ENCODE data around the gene PFN3.
"Not testable (repeated sequence)": the region's sequence is repeated elsewhere in the genome, so short reads cannot be mapped to it uniquely, and the experiment has no call there.

Gene PFN3

DNA sequence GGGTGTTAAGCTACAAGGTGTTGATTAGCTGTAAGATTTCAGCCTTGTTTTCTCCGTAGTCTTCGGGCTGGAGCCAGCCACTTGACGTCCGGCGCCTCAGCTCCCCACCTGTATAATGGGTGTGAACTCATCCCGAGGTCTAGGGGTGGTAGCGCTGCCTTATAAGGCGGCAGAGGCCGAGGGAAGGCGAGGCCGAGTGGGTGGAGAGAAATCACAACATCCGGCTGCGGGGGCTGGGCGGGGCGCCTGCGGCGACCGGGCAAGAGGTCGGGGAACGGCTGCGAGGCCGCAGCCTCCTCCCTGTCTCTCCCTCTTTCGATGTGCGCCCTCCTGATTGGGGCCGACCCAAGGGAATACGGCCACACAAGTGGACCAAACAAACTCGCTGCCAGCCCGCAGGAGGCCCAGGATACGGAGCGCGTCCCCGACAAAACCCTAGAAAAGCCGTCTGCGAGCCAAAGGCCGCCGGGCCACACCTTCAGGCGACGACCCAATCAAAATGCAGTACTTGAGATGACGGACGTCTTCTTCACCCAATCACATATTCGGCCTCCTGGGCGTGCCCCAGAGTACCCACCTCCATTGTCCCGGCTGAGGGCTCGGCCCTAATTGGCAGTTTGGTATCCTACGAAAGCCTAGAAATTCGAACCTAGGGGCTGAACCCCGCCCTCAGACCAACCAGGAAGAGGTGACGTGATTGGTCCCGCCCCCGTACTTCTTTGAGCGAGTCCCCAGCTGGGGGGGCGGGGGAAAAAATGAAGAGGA is 25.5 kb upstream of the PFN3 start:
- DNase-seq (ENCODE audit: low read depth in 2 of 2), result peak; percentile 97 to 98

DNA sequence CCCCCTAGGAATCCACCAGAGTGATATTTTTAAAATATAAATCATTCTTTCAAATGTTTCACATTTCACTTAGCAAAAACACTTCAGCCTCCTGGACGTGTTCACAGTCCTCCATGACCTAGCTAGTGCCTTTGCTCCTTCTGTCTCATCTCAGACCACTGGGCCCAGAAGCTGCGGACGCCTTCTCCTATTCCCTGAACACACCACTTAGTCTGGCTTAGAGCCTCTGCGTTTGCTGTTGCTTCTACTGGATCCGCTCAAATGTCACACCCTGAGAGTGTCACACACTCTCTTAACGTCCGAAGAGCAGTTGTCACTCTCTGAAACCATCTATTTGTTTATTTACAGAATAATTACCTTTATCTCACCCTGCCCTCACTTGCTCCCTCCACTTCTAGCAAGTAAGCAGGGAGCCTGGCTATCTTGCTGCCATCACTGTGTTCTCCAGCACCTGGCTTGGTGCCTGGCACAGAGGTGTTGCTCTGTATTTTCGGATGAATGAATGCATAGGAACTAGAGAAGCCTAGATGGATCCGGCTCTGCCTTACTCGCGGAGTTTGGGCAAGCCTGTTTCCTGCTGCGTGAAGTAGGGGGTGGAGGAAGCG is 24.8 kb upstream of the PFN3 start:
- DNase-seq (ENCODE audit: low read depth in 2 of 2), result no peak

DNA sequence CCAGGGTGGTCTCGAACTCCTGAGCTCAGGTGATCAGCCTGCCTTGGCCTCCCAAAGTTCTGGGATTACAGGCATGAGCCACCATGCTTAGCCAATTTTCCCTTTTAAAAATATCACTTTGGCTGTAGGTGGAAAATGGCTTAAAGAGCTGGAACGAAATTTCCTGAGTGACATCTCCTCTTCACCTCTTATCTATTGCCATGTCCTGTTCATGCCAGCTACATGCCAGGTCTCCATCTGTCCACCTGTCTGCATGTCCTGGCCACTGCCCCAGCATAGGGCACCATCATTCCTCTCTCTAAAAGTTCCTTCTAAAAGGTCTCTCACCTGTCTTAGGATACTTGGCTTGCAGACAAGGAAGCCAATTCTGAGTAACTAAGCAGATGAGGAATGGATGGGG is 23.2 kb upstream of the PFN3 start:
- DNase-seq (ENCODE audit: low read depth in 2 of 2), result no peak

DNA sequence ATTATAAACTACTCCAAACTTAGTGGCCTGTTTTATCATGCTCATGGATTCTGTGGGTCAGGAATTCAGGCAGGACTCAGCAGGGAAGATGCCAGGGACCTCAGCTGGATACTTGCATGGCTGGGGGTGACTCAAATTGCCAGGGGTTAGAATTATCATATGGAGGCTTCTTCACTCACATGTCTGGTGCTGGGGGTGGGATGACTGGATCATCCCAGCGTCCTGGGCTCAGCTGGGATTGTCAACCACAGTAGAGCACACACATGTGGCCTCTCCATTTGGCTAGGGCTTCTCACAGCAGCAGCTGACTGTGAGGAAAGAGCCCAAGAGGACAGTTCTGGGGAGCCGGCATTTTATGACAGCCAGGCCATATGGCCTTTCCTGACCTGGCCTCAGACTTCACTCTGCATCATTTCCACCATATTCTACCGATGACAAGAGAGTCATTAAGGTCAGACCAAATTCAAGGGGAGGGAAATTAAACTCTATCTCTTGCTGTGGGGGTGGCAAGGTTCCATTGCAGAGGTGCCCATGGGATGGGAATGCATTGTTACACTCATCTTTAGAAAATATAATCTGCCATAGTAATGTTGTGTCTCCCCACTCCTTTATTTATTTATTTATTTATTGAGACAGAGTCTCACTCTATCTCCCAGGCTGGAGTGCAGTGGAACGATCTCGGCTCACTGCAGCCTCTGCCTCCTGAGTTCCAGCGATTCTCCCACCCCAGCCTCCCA is 20.8 kb upstream of the PFN3 start:
- no peak for DNase-seq (ENCODE audit: low read depth in 2 of 2)

DNA sequence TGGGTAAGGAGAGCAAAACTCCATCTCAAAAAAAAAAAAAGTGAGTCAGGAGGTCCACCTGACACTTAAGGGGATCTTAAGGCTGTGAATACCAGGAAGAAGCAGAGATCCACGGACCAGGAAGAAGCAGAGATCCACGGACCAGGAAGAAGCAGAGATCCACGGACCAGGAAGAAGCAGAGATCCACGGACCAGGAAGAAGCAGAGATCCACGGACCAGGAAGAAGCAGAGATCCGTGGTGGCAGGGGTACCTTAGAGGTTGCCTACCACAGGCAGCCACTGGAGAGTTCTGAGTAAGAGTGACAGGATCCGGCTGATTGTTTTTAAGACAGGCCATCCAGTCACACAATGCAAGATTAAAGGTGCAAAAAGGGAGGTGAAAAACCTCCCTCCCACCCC is 20.0 kb upstream of the PFN3 start:
- not testable (repeated sequence) for DNase-seq (ENCODE audit: low read depth in 2 of 2)

DNA sequence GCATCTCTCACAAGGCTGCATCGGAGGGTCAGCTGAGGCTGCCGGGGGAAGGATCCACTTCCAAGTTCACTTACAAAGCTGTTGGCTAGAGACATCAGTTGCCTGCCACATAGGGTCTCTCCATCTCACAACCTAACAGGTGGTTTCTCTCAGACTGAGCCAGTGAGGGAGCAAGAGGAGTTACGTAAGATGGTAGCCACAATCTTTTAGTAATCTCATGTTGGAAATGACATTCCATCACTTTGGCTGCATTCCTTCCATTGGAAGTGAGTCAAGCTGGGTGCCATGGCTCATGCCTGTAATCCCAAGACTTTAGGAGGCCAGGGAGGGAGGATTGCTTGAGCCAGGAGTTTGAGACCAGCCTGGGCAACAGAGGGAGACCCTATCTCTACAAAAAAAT is 18.6 kb upstream of the PFN3 start:
- DNase-seq (ENCODE audit: low read depth in 2 of 2), result no peak

DNA sequence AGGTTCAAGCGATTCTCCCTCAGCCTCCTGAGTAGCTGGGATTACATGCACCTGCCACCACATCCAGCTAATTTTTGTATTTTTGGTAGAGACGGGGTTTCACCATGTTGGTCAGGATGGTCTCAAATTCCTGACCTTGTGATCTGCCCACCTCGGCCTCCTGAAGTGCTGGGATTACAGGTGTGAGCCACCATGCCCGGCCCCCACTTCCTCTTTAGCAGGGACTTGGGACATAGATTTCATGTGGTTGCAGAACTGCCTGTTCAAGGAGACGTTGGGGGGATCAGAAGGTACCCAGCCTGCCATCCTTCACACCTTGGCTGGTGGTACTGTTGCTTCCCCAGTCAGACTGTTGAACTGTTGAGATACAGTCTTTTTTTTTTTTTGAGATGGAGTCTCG is 16.6 kb upstream of the PFN3 start:
- DNase-seq (ENCODE audit: low read depth in 2 of 2), result not testable (repeated sequence)

DNA sequence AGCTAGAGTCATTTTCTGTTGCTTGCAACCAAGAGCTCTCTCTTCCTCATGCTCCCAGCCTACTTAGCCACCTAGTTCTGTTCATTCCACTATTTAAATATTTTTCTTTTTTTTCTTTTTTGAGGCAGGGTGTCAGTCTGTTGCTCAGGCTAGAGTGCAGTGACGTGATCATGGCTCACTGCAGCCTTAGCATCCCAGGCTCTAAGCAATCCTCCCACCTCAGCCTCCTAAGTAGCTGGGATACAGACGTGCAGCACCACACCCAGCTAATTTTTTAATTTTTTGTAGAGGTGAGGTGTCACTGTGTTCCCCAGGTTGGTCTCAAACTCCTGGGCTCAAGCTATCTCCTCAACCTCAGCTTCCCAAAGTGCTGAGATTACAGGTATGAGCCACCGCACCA is 14.0 kb upstream of the PFN3 start:
- no peak for DNase-seq (ENCODE audit: low read depth in 2 of 2)

DNA sequence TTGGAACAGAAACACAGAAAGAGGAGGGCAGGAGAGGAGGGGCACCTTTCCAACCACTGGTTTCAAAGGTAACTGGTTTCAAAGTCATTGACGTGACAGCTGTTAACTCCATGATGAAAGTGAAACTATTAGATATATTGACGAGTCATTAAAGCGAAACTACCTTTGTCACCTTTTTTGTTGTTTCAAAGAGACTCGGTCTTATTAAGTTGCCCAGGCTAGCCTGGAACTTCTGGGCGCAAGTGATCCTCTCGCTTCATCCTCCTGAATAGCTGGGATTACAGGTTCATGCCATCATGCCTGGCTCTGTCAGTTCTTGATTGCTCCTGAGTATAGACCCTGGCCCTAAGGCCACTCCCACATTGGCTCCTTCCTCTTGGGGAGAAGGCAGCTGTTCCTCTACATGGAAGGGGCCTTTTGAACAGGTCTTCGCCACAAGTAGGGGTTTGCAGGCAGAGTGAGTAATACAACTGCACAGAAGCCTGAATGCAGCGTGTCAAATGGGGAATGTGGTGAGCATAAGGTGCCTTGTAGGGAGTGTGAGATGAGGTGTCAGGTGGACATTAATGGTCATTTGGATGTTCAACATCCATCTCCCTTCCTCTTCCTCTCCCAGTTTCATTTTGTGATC is 12.3 kb upstream of the PFN3 start:
- no peak for DNase-seq (ENCODE audit: low read depth in 2 of 2)

DNA sequence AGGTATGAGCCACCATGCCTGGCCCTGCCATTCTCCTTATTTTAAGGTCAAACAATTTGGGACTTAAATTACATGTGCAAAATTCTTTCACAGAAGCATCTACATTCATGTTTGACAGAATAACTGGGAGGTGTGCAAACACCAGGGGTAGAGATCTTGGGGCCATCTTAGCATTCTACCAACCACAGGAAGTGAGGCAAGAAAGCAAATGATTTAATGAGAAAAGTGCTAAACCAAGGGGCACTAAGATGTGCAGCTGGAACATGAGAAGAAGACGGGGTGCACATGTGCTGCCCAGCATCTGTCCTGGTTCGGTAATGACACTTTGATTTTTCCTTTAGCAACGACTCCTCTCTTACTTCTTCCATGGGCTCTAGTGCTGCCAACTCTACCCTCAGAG is 10.1 kb upstream of the PFN3 start:
- DNase-seq (ENCODE audit: low read depth in 2 of 2), result no peak

DNA sequence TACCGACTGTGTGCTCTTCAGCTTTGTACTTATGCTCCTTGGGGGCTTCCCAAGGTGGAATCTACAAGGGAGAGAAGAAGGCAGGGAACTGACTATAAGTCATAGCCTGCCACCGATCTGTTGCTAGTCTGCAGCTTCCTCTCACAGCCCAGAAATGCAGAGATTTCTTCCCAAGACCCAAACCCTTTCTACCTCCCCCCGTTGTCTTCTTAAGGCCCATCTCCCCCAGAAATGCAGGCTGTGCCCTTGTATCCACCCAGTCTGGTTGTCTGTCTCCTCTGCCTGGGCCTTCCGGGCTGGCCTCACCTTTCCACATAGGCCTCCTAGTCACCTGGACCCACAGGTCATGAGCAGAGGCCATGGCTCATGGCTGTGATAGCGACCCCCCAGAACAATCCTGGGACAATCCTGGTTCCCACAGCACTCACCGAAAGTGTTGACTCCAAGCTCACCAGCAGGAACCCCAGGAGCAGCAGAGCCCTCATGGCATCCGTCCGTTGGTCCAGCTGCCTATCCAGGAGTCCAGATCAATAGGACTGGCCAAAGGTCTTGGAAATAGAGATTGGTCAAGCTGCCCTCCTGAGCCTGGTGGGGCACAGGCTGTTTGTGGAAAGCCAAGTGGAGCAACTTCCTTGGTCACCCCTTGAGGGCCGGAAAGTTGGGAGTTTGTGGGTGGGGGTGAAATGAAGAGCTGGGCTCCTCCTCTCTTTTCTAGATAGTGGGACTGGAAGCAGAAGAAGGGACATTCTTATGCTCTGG is 8.8 kb upstream of the PFN3 start, which contains the start of gene F12:
Gene F12, minus strand, starts transcription at position 522 of the 759 bp plus-strand sequence. Its CDS starts 37 bp downstream, at position 485.
- no peak for DNase-seq (ENCODE audit: low read depth in 2 of 2)

DNA sequence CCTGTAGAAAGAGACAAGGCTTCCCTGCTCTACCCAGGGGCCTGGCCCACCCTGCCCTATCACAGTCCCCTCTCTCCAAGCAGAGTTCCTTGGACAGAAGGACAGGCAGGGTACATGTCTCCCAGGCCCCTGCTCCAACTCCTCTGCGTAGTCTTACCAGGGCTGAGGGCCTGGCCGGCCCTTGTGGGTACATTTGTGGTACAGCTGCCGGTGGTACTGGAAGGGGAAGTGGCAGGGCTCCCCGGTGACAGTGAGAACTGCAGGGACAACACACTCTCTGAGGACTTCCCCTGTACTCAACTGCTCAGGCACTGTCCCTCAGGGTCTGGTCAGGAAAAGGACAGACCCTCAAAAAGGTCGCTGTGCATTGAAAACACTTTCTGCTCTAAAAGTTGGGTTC is 5.3 kb upstream of the PFN3 start:
- no peak for DNase-seq (ENCODE audit: low read depth in 2 of 2)

DNA sequence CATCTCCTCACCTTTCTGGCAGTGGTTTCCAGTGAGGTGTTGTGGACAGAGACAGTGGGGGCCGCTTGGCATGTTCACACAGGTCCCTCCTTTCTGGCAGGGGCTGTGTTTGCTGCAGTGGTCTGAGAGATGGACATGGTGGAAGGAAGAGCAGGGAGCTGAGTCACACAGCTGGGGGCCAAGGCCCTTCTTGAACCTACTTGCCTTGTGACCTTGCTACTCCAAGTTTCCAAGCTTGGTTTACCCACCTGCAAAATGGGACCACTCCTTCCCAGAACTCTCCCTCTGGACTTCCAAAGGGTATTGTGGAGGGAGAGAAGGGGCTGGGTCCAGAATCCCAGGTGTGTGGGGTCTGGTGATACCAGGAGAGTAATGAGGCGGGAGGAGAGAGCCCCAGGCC is 4.9 kb upstream of the PFN3 start:
- DNase-seq (ENCODE audit: low read depth in 2 of 2), result no peak

DNA sequence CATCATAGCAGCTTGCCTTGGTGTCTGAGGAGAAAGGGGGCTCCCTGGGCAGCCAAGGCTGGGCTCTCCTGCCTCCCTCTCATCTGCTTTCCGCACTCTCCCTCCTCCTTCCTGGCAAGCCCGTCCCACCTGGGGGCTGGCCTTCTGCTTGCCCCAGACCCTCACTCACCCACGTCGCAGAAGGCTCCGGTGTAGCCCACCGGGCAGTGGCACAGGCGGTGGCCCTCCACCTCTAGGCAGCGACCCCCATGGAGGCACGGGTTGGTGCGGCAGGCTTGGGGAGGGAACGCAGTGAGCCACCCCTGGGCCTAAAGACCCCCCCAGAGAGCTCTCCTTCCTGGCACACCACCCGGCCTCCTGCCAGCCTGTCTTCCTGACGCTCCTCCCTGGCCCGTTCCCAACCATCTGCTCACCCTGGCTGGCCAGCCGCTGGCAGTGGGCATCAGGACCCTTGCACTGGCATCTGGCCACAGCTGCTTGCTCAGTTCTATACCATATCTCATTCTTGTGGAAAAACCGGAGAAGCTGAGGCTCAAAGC is 4.2 kb upstream of the PFN3 start:
- no peak for DNase-seq (ENCODE audit: low read depth in 2 of 2)

DNA sequence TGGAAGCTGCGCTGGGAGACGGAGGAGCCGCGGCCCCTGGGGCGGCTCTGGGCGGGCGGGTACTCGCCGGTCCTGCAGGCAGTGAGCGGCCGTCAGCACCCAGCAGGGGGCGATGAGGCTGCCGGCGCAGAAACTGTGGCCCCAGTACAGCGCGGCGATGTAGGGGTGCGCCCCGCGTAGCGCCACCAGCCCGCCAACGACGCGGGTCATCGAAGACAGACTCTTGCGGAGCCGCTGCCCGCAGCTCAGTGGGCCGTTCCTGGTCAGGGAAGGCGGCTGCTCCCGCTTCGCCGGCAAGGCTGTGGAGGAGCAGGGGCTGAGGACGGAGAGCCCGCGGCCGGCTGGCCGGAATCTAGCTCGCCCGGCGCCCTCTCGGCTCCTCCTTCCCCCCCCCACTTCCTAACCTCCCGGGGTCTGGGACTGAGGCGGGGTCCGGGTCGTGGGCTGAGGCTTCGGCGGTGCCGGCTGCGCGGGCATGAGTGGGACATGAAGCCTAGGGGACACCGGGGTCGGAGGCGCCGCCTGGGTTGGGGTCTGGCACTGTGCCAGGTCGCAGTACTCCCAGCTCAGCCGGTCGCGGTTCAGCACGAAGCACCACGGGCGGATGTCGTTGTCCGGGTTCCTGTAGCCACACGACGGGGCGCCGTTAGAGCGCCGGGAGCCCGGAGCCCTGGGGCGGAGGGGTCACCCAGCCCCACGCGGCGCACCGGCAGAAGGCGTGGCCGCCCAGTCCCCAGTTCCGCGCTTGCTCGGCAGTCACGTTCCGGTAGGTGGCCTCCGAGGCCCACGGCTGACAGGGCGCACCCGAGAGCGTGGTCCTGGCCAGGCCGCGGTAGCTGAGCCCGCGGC is 3.6 kb upstream of the PFN3 start:
- DNase-seq (ENCODE audit: low read depth in 2 of 2), result peak; percentile 69 to 74

DNA sequence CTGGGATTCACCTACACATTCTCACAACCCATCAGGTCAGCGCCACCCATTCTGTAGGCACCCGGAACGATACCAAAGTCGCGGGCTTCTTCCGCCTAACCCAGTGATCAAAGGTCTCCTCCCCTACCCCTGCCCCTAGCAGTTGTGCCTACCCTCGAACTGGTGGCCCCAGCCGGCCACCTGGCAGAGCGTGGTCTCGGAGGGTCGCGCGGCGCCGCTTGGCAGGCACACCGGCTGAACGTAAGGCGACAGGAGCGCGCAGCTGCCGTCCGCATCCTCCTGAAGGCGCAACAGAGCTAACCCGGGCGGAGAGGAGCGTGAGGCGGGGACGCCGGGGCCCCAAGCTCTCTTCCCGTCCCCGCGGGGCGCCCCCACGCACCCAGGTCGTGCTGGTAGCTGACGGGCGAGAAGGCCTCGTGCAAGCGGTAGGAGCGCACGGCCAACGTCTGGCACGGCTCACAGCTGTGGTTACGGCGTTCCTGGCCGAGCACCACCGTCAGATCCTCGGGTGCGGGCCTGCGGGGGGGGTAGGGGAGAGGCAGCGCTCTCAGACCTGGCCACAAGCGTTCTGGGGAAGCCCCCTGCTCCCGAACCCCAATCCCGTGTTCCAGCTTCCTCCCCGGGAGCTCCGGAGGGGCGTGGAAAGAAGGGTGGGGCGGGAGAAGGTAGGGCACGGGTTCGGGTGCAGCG is 2.8 kb upstream of the PFN3 start:
- DNase-seq (ENCODE audit: low read depth in 2 of 2), result no peak

DNA sequence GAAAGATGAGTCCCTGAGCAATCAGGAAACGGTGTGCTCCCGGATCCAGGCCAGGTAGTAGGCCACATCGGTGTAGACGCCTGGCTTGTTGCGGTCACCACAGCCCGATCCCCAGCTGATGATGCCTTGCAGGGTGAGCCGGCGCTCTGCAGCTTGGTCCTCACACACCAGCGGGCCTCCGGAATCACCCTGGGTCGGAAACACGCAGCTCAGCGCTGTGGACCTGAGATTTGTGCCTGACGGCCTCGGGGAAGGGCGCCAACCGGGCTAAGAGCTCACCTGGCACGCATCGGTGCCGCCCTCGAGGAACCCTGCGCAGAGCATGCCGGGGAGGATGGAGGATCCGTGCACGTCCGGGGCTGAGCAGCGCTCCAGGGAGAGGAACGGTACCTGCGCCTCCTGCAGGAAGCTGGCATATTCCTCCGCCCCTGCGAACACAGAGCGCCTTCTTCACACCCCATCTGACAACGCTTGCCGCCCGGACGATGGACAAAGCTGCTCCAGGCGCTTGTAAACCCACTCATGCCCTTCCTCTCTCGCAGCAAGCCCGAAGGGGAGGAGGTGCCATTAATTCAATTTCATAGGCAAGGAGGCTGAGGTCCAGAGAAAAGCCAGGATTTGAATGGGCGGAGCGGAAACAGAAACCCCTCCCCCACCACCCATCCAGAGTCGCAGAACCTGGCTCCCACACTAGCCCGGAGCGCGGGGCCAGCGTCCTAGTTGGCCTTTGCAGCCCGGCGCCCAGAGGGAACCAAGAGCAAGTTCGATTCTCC is 2.0 kb upstream of the PFN3 start:
- peak in 1 of 2 donors; percentile 33 for DNase-seq (ENCODE audit: low read depth in 2 of 2)

DNA sequence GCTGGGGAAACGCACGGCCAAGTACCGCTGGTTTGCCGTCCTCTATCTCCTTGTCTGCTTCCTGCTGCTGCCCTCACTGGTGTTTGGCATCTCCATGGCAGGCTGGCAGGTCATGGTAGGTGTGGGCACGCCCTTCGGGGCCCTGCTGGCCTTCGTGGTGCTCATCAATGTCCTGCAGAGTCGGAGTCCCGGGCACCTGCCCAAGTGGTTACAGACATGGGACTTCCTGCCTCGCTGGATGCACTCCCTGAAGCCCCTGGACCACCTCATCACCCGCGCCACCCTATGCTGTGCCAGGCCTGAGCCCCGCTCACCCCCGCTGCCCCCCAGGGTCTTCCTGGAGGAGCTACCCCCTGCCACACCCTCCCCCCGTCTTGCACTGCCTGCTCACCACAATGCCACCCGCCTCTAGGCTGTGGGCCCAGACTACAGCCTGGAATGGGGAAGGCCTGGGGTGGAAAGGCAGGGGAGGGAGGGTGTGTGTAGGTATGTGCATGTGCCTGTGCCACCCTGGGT is 2.5 kb downstream of the PFN3 start:
- no peak for DNase-seq (ENCODE audit: low read depth in 2 of 2)

DNA sequence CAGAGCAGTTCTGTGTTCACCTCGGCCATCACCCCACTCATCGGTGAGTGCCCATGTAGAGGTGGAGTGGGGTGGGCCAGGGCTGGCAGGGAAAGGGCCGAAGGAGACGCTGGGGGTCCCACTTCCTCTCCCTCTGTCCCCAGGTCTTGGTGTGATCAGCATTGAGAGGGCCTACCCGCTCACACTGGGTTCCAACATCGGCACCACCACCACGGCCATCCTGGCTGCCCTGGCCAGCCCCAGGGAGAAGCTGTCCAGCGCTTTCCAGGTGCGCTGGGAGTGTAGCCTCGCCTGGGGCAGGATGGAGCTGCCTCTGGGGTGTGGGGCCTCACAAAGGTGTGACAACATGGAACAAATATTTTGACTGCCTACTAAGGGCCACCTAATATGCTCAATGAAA is 3.7 kb downstream of the PFN3 start:
- no peak for DNase-seq (ENCODE audit: low read depth in 2 of 2)

All from stimulated activated CD8-positive, alpha-beta memory T cell treated with anti-CD3 and anti-CD28 coated beads, Interleukin-7, amount 100 ng/mL, for 1 hour (primary cell).